GM06990 (cell line): ENCODE results near the gene IFRD2.
A peak's percentile ranks its signal among the peaks of the same experiment; 100 is the strongest.

ENCODE experiments used
- DNase-seq: peaks from one replicate; pipeline ENCODE4 v3.0.0-alpha.2; 2011; ENCODE audit not compliant: insufficient read length; ENCODE audit errors: extremely low read depth
- H3K27me3 ChIP-seq: replicated peaks from 2 replicates; pipeline ENCODE4 v1.6.0; 2011; ENCODE audit warnings: low read length; ENCODE audit not compliant: control insufficient read depth, insufficient read depth
- H3K36me3 ChIP-seq: 2 replicates; pipeline ENCODE4 v1.5.1; 2011; ENCODE audit warnings: low read length; ENCODE audit not compliant: control insufficient read depth, insufficient read depth
- H3K4me3 ChIP-seq: replicated peaks from 2 replicates; pipeline ENCODE4 v1.5.1; 2011; ENCODE audit warnings: low read depth, mild to moderate bottlenecking, control low read depth, low read length
- TF ChIP-seq, protein P1 (sequence below): IDR thresholded peaks from 2 replicates; pipeline ENCODE4 v1.5.1; 2011; ENCODE audit warnings: low read length, control low read depth, mild to moderate bottlenecking, inconsistent platforms; ENCODE audit not compliant: insufficient read depth, poor library complexity, severe bottlenecking

Gene IFRD2

GRCh38 chr3:50300681-50301254, 8.5 kb upstream of the IFRD2 start:
- no peaks in the 10 kb centered on the region for H3K27me3 ChIP-seq
- no peaks in the 10 kb centered on the region for H3K36me3 ChIP-seq
- H3K4me3 ChIP-seq, result no peak overlapping the region
- TF ChIP-seq, protein P1, sequence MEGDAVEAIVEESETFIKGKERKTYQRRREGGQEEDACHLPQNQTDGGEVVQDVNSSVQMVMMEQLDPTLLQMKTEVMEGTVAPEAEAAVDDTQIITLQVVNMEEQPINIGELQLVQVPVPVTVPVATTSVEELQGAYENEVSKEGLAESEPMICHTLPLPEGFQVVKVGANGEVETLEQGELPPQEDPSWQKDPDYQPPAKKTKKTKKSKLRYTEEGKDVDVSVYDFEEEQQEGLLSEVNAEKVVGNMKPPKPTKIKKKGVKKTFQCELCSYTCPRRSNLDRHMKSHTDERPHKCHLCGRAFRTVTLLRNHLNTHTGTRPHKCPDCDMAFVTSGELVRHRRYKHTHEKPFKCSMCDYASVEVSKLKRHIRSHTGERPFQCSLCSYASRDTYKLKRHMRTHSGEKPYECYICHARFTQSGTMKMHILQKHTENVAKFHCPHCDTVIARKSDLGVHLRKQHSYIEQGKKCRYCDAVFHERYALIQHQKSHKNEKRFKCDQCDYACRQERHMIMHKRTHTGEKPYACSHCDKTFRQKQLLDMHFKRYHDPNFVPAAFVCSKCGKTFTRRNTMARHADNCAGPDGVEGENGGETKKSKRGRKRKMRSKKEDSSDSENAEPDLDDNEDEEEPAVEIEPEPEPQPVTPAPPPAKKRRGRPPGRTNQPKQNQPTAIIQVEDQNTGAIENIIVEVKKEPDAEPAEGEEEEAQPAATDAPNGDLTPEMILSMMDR, result no peak
- DNase-seq, result no peak

DNA sequence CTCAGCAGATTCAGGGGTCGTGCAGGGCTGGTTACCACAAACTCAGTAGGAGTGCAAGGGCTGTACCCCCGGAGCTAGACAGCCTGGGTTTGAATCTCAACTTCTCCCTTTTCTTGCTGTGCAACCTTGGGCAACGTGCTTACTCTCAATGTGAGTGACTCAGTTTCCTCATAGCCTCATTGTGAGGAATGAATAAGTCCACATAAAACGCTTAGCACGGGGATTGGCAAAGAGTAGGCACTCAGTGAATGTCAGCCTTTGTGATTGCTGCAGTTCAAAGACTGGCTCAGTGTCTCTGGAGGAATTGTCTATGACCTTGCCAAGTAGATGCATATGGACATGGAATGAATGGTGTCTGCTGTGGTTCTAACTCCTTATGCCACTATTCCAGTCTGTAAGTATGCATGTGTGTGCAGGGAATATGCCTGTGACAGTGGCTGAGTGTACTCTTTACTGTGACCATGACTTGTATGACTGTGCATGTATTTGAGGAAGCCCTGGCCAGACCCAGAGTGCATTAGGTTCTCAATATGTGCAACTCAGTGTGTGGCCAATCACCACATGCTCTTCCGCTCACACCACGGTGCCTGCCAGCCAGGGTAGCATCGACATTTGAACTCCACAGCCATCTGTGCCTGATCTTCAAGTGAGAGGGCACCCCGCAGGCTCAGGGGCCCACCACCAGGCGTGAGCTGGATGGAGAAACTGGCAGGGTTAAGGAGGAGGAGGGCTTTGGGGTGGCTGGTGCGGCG, 7.9 kb upstream of the IFRD2 start:
- TF ChIP-seq, protein P1, result no peak
- H3K4me3 ChIP-seq, result peak overlapping the region; percentile 63
- H3K27me3 ChIP-seq, result no peaks in the 10 kb centered on the region
- no peaks in the 10 kb centered on the region for H3K36me3 ChIP-seq
- no peak for DNase-seq

DNA sequence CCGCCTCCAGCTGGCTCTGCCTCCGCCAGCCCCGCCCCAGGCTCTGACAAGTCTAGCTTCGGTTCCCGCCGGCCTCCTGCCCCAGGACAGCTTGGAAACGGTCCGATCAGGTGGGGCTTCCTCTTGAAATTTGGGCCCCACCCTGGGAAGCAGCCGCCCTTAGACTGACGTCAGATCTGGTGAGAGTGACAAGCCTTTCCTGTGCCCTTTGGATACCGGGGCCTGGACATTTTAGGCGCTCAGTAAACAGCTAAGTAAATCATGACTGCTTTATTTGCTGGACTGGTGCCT, 7.4 kb upstream of the IFRD2 start:
- peak overlapping the region; percentile 63 for H3K4me3 ChIP-seq
- DNase-seq, result no peak
- H3K36me3 ChIP-seq, result no peaks in the 10 kb centered on the region
- H3K27me3 ChIP-seq, result no peaks in the 10 kb centered on the region
- TF ChIP-seq, protein P1, result no peak

GRCh38 chr3:50298836-50299637, 6.8 kb upstream of the IFRD2 start, which contains the start of the genes HYAL3 and NAA80:
Gene HYAL3 (minus strand): TSS chr3:50299405. CDS start chr3:50295602, 3,803 bp downstream.
Gene NAA80 (minus strand): TSS chr3:50299405. CDS start chr3:50297463, 1,942 bp downstream.
- peak within 1 kb of the TSS; percentile 76 for H3K4me3 ChIP-seq
- peak; percentile 99 for DNase-seq
- TF ChIP-seq, protein P1, result peak; percentile 34

DNA sequence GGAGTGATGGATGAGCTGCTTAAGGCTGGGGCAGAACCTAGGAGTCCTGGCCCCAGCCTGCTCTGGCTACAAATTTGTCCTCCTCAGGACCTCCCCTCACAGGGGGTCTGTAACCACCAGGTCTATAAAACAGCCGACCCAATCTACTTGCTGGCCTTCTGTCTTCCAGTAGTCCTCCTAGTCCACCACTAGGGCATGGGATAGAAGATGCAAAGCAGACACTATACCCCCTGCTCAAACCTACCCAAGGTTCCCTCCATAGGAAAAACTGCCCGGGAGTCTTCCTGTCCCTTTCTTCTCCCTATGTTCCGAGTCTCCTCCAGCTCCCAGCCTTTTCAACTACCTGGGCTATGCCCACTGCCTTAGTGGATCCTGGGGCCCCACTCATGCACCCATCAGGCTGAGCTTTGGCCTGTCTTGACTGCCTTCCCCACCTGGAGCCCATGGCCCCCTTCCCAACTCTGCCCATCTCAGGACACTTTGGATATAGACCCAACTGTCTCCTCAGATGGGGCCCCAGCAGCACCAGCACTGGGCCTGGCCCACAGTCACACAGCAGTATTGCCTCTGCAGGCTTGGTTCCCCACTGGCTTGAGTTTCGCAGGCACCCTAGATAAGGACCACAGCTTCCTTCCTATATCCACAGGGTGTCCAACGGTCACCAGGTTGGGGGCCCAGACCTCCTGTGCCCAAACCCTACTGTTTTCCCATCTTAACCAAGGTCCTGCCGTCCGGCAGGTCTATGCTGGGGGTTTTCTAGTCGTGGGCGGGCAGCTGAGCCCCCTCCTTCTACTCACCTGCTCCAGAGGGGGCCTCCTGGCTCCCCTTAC, 5.9 kb upstream of the IFRD2 start:
- no peak for DNase-seq
- TF ChIP-seq, protein P1, result no peak

More at GRCh38 chr3:50298836-50299637, 6.8 kb upstream of the IFRD2 start, which contains the start of the genes HYAL3 and NAA80:
- Histone ChIP-seq H3K27me3 (no peaks in the 10 kb centered on the region), H3K36me3 (no peaks in the 10 kb centered on the region)

More for the DNA sequence above, 5.9 kb upstream of the IFRD2 start:
- Histone ChIP-seq H3K36me3 (no peaks in the 10 kb centered on the region), H3K27me3 (no peaks in the 10 kb centered on the region), H3K4me3 (peak overlapping the region; percentile 76)
